ENCODE measurements around the gene RNF157.
A peak's percentile ranks its signal among the peaks of the same experiment; 100 is the strongest.

Gene RNF157

GRCh38 chr17:76154936-76155845, 85.1 kb downstream of the RNF157 start:
- DNase-seq = peak in 1 of 2 experiments; percentile 15

GRCh38 chr17:76154292-76154691, 86.0 kb downstream of the RNF157 start:
- DNase-seq = no peak

DNA sequence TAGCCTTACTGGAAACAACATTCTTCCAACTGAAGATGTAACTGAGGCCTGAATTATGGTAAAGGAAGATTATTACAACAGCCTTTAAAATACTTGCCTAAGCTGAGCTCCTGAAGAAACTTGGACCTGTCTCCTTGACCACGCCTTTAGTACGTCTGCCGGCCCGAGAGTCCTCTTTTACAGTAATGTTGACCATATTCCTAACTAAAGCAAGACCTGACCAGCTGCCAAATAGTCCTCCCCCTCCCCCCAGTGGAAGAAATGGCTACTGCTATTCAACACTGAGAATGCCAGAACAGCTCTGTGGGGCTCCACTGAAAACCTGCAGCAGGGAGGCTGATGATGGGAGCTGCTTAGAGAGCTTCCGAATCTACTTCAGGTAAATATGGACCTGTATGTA, 86.7 kb downstream of the RNF157 start:
- DNase-seq = peak in 1 of 2 experiments; percentile 13

DNA sequence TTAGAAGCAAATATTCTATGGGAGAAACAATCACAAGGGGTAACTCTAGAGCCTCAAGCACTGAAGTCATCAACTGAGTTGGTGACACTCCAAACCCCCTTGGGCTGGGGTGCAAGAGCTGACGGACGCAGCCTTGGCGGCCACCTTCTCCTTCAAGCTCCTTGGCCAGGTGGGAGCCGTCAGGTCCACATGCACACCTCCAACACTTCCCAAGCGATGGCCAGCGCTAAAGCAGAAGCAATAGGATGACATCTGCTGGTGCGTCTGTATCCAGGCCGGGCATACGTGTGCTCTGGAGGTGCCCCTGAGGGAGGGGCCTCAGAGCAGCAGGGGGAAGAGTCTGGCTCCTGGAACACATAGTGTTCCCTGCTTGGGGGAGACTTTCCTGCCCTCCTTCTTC, 87.1 kb downstream of the RNF157 start:
- peak in 1 of 2 experiments; percentile 6 for DNase-seq

DNA sequence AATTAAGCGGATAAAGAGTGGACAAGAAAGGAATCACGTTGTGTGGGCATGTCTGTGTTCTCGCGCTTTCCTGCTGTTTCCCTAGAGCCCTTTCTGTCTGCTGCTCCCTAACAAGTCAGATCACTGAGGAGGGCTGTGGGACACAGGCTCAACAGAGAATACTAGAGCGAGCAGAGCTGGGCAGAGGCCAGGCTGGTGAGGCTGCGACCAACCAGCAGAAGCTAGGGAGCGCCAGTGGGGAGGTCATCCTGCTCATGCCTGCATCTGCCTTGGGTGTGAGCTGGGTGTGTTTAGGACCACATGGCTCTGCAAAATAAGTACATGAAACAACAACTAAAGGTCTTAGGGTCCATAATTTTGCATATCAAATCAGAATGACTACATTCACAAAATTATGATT, 87.7 kb downstream of the RNF157 start:
- DNase-seq = peak in 1 of 2 experiments; percentile 8

- peak in 1 of 2 experiments; percentile 16 for DNase-seq
Measured at GRCh38 chr17:76151896-76152454, 88.3 kb downstream of the RNF157 start.

- peak in 1 of 2 experiments; percentile 10 for DNase-seq
Measured at GRCh38 chr17:76150712-76151622, 89.3 kb downstream of the RNF157 start.

- no peak for DNase-seq
Measured at GRCh38 chr17:76149214-76149613, 91.1 kb downstream of the RNF157 start.

GRCh38 chr17:76148015-76148326, 92.3 kb downstream of the RNF157 start:
- no peak for DNase-seq

- DNase-seq = no peak
Measured at GRCh38 chr17:76147211-76148014, 92.9 kb downstream of the RNF157 start.

- DNase-seq = peak in 1 of 2 experiments; percentile 59
Measured at GRCh38 chr17:76146053-76146851, 94.0 kb downstream of the RNF157 start.

GRCh38 chr17:76145231-76146052, 94.9 kb downstream of the RNF157 start:
- DNase-seq = peak in 1 of 2 experiments; percentile 61

DNA sequence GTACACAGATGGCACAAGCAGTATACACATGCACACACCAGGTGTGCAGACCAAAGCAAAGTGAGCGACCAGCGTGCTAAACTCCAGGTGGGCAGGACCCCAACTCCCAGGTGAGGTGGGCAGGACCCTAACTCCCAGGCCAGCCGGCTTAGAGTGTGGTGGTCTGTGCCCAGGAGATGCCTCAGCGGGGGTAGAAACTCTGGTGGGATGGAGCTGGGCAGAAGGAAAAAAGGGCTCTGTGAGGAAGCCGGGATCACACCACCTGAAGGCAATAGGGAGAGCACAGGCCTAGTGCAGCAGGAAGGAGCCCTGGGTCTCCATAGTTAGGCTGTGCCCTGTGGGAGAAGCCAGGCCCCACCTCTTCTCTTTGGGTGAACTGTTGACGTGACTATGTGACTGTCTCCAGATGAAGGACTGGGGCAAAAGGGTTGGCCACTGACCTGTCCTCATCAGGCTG, 97.7 kb downstream of the RNF157 start:
- no peak for DNase-seq

- DNase-seq = no peak
Measured at GRCh38 chr17:76142039-76142584, 98.2 kb downstream of the RNF157 start.

DNA sequence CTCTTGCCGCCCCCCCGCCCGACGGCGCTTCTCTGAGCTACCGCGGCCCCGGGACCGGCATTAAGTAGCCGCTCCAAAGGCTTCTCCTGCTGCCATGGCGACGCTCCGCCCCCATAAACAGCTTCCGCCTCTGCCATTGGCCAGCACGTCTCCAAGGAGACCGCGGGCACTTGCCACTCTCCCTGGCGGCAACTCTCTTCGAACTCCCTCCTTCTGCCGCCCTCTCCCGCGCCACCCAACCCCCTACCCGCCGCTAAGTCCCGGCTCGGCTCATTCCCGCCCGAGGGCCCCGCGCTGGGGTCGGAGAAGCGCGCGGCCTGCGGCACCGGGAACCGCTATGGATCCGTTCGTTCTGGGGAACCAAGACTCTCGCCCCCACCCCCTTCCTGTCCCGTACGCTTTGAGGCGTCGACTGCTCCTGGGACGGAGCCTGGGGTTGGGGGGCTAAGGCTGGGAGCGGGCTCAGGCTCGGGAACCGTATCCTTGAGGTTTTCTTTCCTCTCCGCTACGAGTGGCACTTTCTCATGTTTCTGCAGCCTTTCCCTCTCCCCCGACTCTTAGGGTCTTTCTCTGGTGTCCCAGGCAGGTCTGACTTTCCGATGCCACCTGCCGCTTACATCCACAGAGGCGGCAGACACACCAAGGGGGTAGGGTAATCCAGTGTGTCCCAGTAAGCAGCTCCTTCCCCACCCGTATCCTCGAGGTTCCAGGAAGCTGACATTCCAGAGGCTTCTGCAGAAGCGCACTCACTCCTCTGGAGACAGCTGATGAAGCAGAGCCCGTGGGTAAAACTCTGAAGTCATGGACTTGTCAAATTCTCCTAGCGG, 98.9 kb downstream of the RNF157 start, which contains the start of gene FOXJ1:
Gene FOXJ1 (minus strand): TSS at position 34 of the 827 bp plus-strand sequence. CDS start 850 bp downstream, outside the sequence.
- peak; percentile 96 to 97 for DNase-seq

GRCh38 chr17:76140661-76141211, 99.6 kb downstream of the RNF157 start:
- no peak for DNase-seq

- peak; percentile 56 to 71 for DNase-seq
Measured at GRCh38 chr17:76139801-76140660, 100.3 kb downstream of the RNF157 start.
